GM12874 (cell line): ENCODE measurements around the gene KRTAP5-2.

Experiments used
- TF ChIP-seq, protein P1 (sequence below): IDR thresholded peaks from 2 replicates; pipeline ENCODE4 v1.5.1; 2011; ENCODE audit warnings: low read depth, mild to moderate bottlenecking, control low read depth, low read length, moderate library complexity; ENCODE audit not compliant: insufficient read depth

The KRTAP5-2 gene

DNA sequence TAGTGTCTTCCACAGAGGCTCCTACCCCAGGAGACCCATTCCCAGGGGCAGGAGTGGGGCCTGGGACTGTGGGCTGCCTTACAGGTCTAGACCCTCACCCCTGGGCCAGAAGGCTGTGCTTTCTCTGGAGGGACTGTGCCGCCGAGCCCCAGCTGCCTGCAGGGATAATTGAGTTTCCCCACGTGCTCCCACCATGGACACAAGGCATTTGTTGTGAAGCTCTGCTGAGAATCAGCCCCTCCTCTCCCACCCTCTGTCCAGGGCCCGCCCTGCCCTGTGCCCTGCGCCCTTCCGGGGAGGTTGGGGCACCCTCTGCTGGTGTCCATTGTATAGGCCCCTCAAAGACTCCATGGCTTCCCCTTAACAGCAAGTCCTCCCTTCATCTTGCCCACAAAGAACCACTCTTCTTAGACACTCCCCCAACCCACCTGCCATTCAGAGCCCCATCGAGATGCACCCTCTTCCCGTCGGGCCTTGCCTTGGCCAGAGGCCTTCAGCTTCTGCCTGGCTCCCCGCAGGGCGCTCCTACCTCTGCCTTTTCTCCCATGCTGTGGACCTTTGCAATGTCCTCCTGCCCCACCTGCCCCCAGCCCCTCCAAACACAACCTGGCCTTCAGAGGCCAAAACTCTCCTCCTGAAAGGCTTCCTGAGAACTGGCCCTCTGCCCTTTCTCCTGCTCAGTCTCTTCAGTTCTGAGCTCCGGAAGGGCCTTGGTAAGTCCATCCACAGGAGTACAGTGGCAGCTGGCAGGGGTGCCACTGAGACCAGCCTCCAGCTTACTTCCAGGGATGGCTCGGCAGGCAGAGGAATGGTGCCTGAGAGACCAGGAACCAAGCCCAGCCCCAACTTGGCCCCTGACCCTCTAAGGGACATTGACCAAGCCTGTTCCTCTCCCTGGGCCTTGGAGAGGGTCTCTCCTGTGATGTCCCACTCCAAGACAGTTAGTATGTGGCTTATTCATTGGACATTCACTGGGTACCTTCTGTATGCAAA lies 48.5 kb downstream of the KRTAP5-2 start:
- TF ChIP-seq, protein P1, sequence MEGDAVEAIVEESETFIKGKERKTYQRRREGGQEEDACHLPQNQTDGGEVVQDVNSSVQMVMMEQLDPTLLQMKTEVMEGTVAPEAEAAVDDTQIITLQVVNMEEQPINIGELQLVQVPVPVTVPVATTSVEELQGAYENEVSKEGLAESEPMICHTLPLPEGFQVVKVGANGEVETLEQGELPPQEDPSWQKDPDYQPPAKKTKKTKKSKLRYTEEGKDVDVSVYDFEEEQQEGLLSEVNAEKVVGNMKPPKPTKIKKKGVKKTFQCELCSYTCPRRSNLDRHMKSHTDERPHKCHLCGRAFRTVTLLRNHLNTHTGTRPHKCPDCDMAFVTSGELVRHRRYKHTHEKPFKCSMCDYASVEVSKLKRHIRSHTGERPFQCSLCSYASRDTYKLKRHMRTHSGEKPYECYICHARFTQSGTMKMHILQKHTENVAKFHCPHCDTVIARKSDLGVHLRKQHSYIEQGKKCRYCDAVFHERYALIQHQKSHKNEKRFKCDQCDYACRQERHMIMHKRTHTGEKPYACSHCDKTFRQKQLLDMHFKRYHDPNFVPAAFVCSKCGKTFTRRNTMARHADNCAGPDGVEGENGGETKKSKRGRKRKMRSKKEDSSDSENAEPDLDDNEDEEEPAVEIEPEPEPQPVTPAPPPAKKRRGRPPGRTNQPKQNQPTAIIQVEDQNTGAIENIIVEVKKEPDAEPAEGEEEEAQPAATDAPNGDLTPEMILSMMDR, result no peak

DNA sequence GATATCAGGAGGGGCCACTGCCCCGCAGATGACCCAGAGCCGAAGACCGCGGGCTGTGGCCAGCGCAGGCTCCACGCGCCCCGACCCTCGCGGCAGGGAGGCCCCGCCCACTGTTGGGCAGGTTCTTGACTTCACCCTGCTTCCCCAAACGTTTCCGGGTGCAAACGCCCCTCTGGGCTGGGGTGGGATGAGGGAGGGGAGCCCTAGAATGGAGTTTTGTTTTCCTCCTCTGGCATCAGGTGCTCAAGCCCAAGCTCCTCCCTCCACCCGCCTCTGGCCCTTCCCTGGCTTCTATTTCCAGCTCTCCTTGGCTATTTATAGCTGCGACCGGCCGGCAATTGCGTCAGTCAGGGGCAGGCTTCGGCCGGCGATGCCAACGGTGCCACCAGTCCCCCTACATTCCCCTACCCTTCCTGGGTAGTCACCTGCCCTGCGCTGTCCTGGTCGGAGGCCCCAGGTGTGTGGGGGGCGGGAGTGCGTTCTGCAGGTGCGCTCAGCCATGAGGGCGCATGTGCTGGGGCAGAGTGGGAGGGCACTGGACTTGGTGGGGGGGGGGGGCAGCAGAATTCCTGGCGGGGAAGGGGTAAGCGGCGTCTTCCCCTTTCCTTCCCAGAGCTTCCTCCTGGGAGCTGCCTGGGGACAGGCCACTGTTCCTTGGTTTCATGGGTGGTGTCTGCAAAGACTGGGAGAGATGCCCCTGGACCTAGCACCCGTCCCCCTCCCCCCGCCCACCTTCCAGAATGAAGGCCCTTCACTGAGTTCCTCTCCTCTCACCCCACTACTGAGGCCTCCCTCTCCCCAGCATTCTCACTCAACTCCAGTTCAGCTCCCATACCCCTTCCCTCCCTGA lies 49.6 kb downstream of the KRTAP5-2 start:
- TF ChIP-seq, protein P1, result no peak

DNA sequence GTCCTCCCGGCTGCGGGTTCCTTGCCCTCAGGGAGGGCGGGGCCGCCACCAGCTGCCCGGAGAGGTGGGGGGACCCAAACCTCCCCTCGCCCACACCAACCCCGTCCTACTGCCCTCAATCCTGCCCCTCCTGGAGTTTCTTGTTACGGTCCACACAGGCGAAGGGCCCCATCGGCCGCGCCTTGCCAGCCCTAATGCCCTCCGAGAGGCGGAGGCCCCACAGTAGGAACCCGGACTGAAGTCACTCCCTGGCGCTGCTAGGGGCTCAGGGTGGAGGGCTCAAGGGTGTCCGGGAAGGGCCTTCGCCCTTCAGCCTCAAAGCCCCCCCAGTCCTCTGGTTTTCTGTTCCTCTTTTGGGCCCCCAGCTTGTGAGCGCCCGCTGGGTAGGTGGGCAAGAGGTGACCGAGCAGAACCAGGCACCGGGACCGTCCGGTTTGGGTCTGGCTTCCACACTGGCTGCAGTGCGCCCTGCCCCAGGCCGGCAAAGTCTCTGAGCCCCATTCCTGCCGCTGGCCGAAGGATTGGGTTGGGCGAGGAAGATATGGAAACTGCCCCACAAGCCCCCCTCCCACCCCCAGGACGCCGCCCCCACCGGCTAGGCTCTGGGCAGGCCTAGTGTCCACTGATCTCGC lies 50.5 kb downstream of the KRTAP5-2 start:
- TF ChIP-seq, protein P1, result no peak
